ENCODE data around the gene EXOC3L4. TPM values are rescaled to one million over a fixed set of nuclear protein-coding genes. Genes with fewer than 3 reads are reported as not detected.

Gene EXOC3L4
- total and polyA plus RNA-seq, 2 donors (not counting 3 experiments of a cell fraction or from before 2014, with no cell fraction given), result not detected

DNA sequence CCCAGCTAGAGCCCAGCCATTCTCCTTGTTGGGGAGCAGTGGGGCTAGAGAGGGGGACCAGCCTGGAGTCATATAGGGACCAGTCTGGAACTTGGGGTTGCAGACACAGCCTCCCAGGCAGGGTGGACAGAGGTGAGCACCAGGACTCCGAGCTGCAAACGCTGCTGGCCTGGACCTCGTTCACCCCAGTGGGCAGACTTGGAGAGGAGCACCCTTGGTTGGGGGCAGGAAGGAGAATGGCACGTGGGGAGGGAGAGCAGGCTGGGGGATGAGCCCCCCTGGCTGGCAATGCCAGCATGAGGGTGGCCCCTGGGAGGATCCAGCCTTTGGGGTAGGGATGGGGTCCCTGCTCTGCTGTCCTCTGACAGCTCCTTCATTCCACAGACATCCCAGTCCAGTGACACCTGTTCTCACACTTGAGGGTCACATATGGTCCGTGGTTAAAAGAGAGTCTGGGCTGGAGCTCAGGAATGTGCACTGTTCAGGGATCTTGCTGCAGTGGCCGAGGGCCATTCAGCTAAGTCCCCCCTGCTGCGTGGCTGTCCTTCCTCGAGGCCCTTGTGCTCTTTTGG is 7.7 kb upstream of the EXOC3L4 start:
- Histone ChIP-seq H3K36me3 (ENCODE audit: control insufficient read depth in 2 of 2, extremely low read depth in 1 of 2, insufficient read depth in 2 of 2, low read length in 2 of 2) (no peaks in the 10 kb centered on the region), H3K9me3 (replicated peaks; ENCODE audit: control insufficient read depth, insufficient read depth, low read length) (no peaks in the 10 kb centered on the region), H3K27ac (ENCODE audit: insufficient read depth, low read depth, low read length) (no peak overlapping the region), H3K79me2 (ENCODE audit: control insufficient read depth, insufficient read depth, low read length) (no peaks in the 10 kb centered on the region), H4K20me1 (replicated peaks; ENCODE audit: control insufficient read depth, extremely low read depth, insufficient read depth, low read length) (no peaks in the 10 kb centered on the region), H3K4me1 (ENCODE audit: control insufficient read depth, extremely low read depth, insufficient read depth, low read length) (peaks cover 4% of the 10 kb centered on the region), H2AFZ (ENCODE audit: low read depth, low read length) (no peak overlapping the region), H3K9me1 (replicated peaks; ENCODE audit: control insufficient read depth, extremely low read depth, insufficient read depth, low read length) (no peaks in the 10 kb centered on the region), H3K27me3 (ENCODE audit: control insufficient read depth in 2 of 2, insufficient read depth in 2 of 2, low read length in 2 of 2) (peaks cover 6 to 9% of the 10 kb centered on the region in 2 experiments), H3K4me2 (ENCODE audit: insufficient read depth, low read length) (no peak overlapping the region), H3K9ac (replicated peaks; ENCODE audit: extremely low read depth, insufficient read depth, low read length) (no peak overlapping the region), H3K4me3 (replicated peaks in 1 of 3; ENCODE audit: insufficient read depth in 1 of 3, low read depth in 1 of 3, low read length in 3 of 3) (no peak overlapping the region)
- intact Hi-C loops (cut with micrococcal nuclease), result no loop called here
- ChIA-PET CTCF (interaction anchor here (0.7 to 1.9 kb wide), 8 partner anchors 8 to 206 kb away, joined by 3 to 12 read pairs (median 4); no protein-coding TSS in a partner anchor), POLR2A (no interaction called here)
- DNase-seq (ENCODE audit: low read depth, low spot score) (no peak), FAIRE-seq (no peak)
- dilution Hi-C loops (cut with MboI; ENCODE audit: extremely low pct_ligation_motif_present, low sequenced_read_pairs), result no loop called here
- BruUV-seq (replicated peaks), result no TSS peak
- TF ChIP-seq GATA2 (IDR thresholded peaks at IDR 0.05; ENCODE audit: insufficient read depth, insufficient read length, low read depth, low read length), result no peak
- TF ChIP-seq JUN (IDR thresholded peaks at IDR 0.05; ENCODE audit: borderline replicate concordance, insufficient read depth, insufficient read length, low read depth), result no peak
- TF ChIP-seq, protein P1, sequence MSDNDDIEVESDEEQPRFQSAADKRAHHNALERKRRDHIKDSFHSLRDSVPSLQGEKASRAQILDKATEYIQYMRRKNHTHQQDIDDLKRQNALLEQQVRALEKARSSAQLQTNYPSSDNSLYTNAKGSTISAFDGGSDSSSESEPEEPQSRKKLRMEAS (IDR thresholded peaks at IDR 0.05; ENCODE audit: insufficient read depth, insufficient read length), result no peak
- TF ChIP-seq, protein P2, sequence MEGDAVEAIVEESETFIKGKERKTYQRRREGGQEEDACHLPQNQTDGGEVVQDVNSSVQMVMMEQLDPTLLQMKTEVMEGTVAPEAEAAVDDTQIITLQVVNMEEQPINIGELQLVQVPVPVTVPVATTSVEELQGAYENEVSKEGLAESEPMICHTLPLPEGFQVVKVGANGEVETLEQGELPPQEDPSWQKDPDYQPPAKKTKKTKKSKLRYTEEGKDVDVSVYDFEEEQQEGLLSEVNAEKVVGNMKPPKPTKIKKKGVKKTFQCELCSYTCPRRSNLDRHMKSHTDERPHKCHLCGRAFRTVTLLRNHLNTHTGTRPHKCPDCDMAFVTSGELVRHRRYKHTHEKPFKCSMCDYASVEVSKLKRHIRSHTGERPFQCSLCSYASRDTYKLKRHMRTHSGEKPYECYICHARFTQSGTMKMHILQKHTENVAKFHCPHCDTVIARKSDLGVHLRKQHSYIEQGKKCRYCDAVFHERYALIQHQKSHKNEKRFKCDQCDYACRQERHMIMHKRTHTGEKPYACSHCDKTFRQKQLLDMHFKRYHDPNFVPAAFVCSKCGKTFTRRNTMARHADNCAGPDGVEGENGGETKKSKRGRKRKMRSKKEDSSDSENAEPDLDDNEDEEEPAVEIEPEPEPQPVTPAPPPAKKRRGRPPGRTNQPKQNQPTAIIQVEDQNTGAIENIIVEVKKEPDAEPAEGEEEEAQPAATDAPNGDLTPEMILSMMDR (IDR thresholded peaks at IDR 0.05; ENCODE audit: extremely low read depth in 1 of 2, insufficient read depth in 1 of 2, low read depth in 1 of 2, low read length in 2 of 2), result no peak
